GM19240 (cell line): ENCODE results near the gene CPE.

ENCODE experiments used
- DNase-seq: peaks from one replicate; pipeline ENCODE4 v3.0.0; 2011; ENCODE audit warnings: low spot score; ENCODE audit not compliant: insufficient read length

Gene CPE

GRCh38 chr4:165364452-165365080 lies 14.2 kb upstream of the CPE start:
- DNase-seq = no peak

- no peak for DNase-seq
Measured at GRCh38 chr4:165367040-165367439, 11.8 kb upstream of the CPE start.

- no peak for DNase-seq
Measured at GRCh38 chr4:165368114-165368513, 10.7 kb upstream of the CPE start.

- no peak for DNase-seq
Measured at GRCh38 chr4:165368567-165368966, 10.2 kb upstream of the CPE start.

DNA sequence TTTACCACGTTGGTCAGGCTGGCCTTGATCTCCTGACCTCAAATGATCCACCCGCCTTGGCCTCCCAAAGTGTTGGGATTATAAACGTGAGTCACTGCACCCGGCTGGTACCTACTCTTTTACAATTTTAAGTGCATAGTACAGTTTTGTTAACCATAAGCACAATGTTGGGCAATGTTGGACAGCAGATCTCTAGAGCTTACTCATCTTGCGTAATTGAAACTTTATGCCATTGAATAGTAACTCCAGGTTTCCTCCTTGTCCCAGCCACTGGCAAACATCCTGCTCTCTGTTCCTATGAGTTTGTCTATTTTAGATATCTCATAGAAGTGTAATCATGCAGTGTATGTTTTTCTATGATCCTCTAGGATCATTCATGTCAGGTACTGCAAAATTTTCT lies 9.3 kb upstream of the CPE start:
- DNase-seq = no peak

DNA sequence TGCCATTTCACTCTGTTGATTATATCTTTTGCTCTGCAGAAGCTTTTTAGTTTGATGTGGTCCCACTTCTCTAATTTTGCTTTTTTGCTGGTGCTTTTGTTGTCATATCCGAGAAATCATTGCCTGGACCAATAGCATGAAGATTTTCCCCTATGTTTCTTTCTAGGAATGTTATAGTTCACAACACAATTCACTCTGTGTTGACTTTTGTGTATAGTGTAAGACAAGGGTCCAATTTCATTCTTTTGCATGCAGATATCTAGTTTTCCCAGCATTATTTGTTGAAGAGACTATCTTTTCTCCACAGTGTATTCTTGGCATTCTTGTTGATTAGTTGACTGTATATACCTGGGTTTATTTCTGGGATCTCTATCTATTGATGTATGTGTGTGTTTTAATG lies 8.3 kb upstream of the CPE start:
- DNase-seq = no peak

GRCh38 chr4:165375465-165375864 lies 3.3 kb upstream of the CPE start:
- no peak for DNase-seq

DNA sequence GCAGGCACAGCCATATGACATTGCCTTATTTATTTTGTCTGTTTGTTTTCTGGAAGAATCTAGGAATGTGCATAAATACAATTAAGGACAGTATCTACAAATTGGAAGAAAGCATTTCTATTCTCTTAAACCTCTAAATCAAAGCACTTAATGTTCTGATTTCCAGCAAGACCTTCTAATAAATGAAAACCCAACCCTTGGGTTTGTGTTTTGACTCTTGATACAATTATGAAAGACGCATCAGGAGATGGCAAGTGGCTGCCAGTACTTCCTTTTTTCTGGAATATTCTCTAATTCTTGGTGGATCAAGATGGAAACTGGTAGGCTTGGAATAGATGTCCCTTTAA lies 437 bp upstream of the CPE start:
- DNase-seq = no peak

GRCh38 chr4:165379678-165380064 lies 863 bp downstream of the CPE start:
- no peak for DNase-seq

GRCh38 chr4:165380805-165381204 lies 2.0 kb downstream of the CPE start:
- no peak for DNase-seq

- DNase-seq = no peak
Measured at GRCh38 chr4:165381821-165382373, 3.1 kb downstream of the CPE start.

DNA sequence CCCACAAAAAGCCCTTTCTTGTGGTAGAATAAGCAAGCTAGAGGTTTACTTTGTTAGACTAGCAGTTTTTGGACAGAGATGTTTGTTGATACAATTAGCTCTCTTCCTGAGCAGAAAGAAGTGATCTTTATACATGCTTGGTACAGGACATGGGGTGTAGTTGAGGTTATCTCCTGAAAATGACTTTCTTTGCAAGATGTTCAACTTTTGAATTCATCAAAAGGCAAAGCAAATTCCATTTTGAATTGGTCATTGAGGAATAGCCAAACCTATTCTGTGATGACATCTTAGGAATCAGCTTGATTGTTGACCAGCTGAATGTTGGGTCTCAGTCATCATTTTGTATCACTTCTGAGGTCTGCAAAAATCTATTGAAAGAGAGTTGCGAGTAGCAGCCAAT lies 3.8 kb downstream of the CPE start:
- DNase-seq = no peak

- DNase-seq = no peak
Measured at GRCh38 chr4:165383591-165384073, 4.8 kb downstream of the CPE start.

GRCh38 chr4:165384186-165384585 lies 5.4 kb downstream of the CPE start:
- DNase-seq = no peak

DNA sequence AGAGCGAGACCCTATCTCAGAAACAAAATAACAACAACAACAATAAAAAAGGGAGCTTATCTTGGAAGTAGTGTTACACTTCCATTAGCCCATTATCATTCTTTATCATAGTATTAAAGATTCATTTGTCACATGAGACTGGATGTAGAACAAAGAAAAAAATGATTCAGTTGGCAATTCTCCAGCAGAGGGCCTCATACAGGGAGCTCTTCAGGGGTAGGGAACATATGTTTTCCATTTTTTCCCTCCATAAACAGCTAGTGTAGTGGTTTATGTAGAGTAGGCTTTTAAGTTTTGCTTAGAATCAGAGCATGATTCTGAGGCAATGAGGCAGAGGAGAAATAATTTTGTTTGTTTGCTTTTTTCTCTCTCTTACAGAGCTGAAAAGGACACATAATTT lies 5.8 kb downstream of the CPE start:
- DNase-seq = no peak

GRCh38 chr4:165385126-165385525 lies 6.3 kb downstream of the CPE start:
- DNase-seq = no peak

DNA sequence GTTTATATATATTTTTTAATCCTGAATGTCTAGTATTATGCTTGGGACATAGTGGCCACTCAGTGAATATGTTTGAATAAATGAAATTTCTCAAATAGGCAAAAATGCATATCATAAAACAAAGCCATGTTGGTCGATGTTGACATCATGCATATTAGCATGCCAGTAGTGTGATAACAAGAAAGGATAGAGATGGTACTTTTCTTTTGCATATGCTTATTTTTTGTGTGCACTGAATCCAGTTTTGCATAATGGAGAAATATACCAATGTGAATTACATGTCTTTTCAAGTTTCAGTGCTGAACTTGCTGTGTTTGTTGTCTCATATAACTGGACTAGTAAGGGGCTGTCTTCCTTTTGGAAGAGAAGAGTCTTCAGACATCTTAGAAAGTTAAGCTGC lies 7.5 kb downstream of the CPE start:
- no peak for DNase-seq

- DNase-seq = no peak
Measured at GRCh38 chr4:165388756-165389155, 9.9 kb downstream of the CPE start.

DNA sequence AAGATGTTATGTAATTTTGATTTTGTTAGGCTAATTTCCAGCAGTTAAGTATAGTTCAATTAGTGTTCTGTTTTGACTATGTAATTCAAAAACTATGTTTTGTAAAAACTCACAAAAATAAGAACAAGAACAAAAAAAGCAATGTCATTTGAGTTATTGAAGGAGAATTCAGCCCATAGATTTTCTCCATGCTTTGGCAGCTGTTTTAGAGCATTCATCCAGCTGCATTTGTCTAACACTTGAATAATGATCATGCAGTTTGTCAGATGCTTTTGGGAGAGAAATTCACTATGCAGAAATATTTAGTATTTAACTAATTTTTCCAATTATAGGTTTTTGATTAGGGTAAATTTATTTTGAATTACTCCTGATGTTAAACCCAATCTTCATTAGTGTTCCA lies 14.2 kb downstream of the CPE start:
- no peak for DNase-seq

GRCh38 chr4:165393704-165394103 lies 14.9 kb downstream of the CPE start:
- DNase-seq = no peak

DNA sequence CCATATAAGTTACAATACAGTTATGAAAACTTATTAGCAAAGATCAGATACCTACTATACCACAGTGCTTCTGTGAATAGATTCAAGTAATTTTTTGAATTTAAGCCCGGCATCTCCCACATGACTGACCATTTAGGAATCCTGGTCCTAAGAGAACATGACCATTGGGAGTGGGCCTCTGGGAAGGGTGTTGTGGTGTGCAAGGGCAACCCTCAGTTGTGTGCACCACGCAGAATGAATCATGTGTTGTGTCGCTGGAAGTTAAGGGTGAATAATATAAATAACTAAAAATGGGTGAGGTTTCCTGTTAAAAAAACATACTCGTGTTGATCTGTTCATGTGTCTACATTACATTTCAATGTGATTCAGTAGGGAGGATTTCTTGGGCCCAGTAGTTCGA lies 15.5 kb downstream of the CPE start:
- no peak for DNase-seq

GRCh38 chr4:165398570-165398969 lies 19.8 kb downstream of the CPE start:
- DNase-seq = no peak

DNA sequence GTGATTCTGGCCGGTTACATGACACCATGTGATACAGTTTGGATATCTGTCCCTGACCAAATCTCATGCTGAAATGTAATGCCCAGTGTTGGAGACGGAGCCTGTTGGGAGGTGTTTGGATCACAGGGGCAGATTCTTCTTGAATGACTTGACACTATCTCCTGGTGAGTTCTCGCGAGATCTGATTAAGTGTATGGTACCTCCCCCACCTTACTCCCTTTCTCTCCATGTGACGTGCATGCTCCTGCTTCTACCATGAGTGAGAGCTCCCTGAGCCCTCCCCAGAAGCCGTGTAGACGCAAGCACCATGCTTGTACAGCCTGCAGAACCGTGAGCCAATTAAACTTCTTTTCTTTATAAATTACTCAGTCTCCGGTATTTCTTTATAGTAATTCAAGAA lies 23.6 kb downstream of the CPE start:
- DNase-seq = no peak

GRCh38 chr4:165403048-165403447 lies 24.2 kb downstream of the CPE start:
- no peak for DNase-seq
